SK-N-SH (cell line): Measurements from ENCODE around the gene KCTD4.

Experiments used
- CTCF ChIP-seq: fragments of 200-600 bp; sonication (generic); IDR thresholded peaks from 2 replicates; pipeline ENCODE4 v1.6.1; 2017; ENCODE audit warnings: antibody characterized with exemption, mild to moderate bottlenecking, moderate library complexity
- NRF1 ChIP-seq: IDR thresholded peaks from 2 replicates; pipeline ENCODE4 v1.6.1; 2012; ENCODE audit warnings: low read depth, mild to moderate bottlenecking, low read length
- RAD21 ChIP-seq: IDR thresholded peaks from 2 replicates; pipeline ENCODE4 v1.6.1; 2012; ENCODE audit warnings: mild to moderate bottlenecking, low read length
- SIN3A ChIP-seq: IDR thresholded peaks from 2 replicates; pipeline ENCODE4 v1.6.1; 2012; ENCODE audit warnings: low read depth, mild to moderate bottlenecking, low read length, moderate library complexity, borderline replicate concordance

GRCh38 chr13:45195421-45195820 is 5.4 kb downstream of the KCTD4 start:
- no peak for TF ChIP-seq RAD21
- no peak for TF ChIP-seq CTCF
- TF ChIP-seq NRF1: no peak
- no peak for TF ChIP-seq SIN3A
